GM21737 (cell line): ENCODE results near the gene ID1.
"Not testable (repeated sequence)": the region's sequence is repeated elsewhere in the genome, so short reads cannot be mapped to it uniquely, and the experiment has no call there.

Source experiments
- ATAC-seq: cut with Tn5 transposase; IDR thresholded peaks from one replicate; pipeline ENCODE4 v1.9.1; 2021; ENCODE audit warnings: mild to moderate bottlenecking, moderate library complexity; ENCODE audit not compliant: unreplicated experiment

The ID1 gene

GRCh38 chr20:31632548-31633338, 27.7 kb downstream of the ID1 start:
- ATAC-seq = no peak

DNA sequence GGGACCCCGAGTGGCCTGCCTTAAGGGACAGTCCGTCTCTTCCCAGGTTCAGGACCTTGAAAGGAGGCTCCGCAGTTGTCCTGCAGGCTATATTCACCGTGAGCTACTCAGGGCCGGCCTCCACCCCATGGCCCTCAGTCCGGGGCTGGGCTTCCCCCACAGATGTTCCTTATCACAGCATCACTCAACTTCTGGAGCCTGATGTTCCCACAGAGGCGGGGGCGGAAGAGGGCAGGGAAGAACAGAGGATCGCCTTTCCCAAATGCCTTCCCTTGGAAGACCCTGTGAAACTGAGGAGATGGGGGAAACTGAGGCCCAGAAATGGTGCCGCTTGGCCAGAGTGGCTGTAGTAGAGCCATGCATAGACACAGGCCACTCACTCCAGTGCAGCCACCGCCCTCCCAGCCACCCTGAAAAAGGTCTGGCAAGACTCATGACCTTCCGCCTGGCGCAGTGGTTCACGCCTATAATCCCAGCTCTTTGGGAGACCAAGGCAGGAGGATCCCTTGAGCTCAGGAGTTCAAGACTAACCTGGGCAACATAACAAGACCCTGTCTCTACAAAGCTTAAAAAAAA, 28.3 kb downstream of the ID1 start:
- no peak for ATAC-seq

DNA sequence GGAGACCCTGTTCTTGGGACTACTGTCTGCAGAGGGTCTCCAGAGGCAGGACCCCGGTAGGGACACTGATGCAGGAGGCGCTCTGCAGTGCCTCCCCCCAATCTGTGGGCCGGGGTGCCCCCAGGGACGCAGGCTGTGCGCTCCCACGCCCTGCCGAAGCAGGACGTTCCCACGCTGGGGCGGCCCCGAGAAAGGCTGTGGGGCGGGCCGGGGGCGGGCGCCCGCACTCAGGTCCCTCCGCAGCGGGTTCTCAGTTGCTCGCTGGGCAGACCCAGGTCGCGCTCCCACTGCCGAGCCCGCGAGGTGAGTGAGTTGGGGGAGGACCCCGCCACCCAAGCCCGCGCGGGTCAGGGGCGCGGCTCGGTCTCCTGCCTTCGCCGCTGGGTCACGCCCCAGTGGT, 32.6 kb downstream of the ID1 start, which contains the start of gene COX4I2:
Gene COX4I2 (plus strand): TSS at position 253 of the 400 bp plus-strand sequence. CDS start 1,106 bp downstream, outside the sequence.
- ATAC-seq = no peak

DNA sequence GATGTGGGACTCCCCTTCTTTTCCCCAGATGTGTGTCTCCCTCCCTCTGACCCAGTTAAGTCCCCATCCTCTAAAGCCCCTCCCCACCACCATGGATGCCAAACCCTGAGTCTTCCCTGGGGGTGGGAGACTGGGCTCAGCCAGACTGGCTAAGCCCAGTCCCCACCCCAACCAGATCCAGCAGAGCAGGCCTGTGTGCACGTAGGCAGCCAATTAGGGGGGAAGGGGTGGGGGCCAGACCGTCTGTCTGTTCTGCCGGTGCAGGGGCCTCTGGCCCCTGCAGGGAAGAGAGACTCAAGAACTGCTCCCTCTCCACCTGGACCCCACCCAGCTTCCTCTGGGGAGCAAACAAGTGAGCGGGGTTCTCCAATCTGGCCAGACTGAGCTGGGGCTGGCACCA, 33.2 kb downstream of the ID1 start:
- ATAC-seq = no peak

DNA sequence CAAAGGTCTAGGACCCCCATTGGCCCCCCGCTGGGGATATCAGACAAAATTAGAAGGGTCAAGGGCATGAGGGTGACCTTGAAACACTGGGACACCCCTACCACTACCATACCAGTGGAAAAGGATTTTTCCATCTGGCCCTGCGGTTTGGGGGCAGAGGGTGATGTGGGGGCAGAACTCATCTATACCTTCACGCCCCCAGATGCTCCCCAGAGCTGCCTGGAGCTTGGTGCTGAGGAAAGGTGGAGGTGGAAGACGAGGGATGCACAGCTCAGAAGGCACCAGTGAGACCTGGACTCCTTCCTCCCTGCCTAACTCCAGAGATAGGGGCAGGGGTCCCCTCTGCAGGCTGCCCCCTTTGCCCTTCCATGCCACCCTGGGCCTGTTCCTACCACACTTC, 33.7 kb downstream of the ID1 start:
- ATAC-seq = no peak

- no peak for ATAC-seq
Measured at GRCh38 chr20:31640259-31640658, 35.2 kb downstream of the ID1 start.

DNA sequence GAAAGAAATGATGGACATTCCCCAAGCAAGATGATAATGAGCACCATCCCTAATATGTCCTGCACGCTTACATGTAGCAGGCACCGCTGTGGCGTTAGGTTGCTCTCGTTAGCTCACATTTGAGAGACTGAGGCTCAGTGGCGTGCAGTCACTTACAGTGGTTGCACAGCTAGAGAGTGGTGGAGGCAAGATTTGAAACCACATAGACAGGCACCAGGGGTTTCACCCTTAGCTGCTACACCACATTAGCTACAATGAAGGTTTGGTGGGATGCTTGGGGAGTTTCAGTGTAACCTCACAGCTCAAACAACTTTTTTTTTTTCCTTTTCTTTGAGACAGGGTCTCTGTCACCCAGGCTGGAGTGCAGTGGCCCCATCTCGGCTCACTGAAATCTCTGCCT, 36.3 kb downstream of the ID1 start:
- ATAC-seq = no peak

GRCh38 chr20:31642837-31643236, 37.7 kb downstream of the ID1 start:
- no peak for ATAC-seq

GRCh38 chr20:31643522-31643921, 38.4 kb downstream of the ID1 start:
- ATAC-seq = no peak

GRCh38 chr20:31644701-31645100, 39.6 kb downstream of the ID1 start:
- ATAC-seq = no peak

DNA sequence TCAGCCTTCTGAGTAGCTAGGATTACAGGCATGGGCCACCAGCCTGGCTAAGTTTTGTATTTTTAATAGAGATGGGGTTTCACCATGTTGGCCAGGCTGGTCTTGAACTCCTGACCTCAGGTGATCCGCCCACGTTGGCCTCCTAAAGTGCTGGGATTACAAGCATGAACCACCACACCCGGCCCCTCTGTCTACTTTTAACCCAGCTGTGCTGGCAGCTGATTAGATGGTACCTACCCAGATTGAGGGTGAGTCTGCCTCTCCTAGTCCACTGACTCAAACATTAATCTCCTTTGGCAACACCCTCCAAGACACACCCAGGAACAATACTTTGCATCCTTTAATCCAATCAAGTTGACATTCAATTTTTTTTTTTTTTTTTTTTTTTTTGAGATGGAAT, 43.0 kb downstream of the ID1 start:
- ATAC-seq = not testable (repeated sequence)

GRCh38 chr20:31652917-31653396, 47.9 kb downstream of the ID1 start:
- ATAC-seq = no peak

GRCh38 chr20:31653561-31653960, 48.5 kb downstream of the ID1 start:
- ATAC-seq = no peak

- no peak for ATAC-seq
Measured at GRCh38 chr20:31654534-31654933, 49.4 kb downstream of the ID1 start.
